ENCODE data around the gene PPIL6. TPM values are rescaled to one million over a fixed set of nuclear protein-coding genes. Genes with fewer than 3 reads are reported as not detected.

Gene PPIL6
- total RNA-seq, 2 donors from 2014 or later = 0.17 to 0.56 TPM

GRCh38 chr6:109460161-109460829, 19.9 kb upstream of the PPIL6 start:
- Mint-ChIP-seq H3K4me3 (no peak overlapping the region), H3K4me1 (ENCODE audit: low read depth) (peaks cover 66% of the 10 kb centered on the region), H3K9me3 (peaks cover 2% of the 10 kb centered on the region in 2 donors), H3K27me3 (ENCODE audit: low read depth) (no peaks in the 10 kb centered on the region), H3K27ac (no peak overlapping the region), H3K36me3 (ENCODE audit: insufficient read depth in 2 of 2) (peaks cover 13 to 22% of the 10 kb centered on the region in 2 donors)
- DNase-seq (no peak), ATAC-seq (replicated peaks in 1 of 2) (no peak)

GRCh38 chr6:109458774-109459531, 18.5 kb upstream of the PPIL6 start:
- H3K36me3 Mint-ChIP-seq (ENCODE audit: insufficient read depth in 2 of 2) = peaks cover 14 to 15% of the 10 kb centered on the region in 2 donors
- H3K27ac Mint-ChIP-seq = peak overlapping the region; percentile 14
- peak; percentile 65 for DNase-seq

GRCh38 chr6:109457562-109457996, 17.2 kb upstream of the PPIL6 start:
- H3K27me3 Mint-ChIP-seq (ENCODE audit: low read depth) = no peaks in the 10 kb centered on the region
- no peak overlapping the region for H3K4me3 Mint-ChIP-seq
- peaks cover 9 to 14% of the 10 kb centered on the region in 2 donors for H3K36me3 Mint-ChIP-seq (ENCODE audit: insufficient read depth in 2 of 2)
- H3K4me1 Mint-ChIP-seq (ENCODE audit: low read depth) = peaks cover 66% of the 10 kb centered on the region
- DNase-seq (no peak), ATAC-seq (replicated peaks in 1 of 2) (no peak)
- no peak overlapping the region for H3K27ac Mint-ChIP-seq
- H3K9me3 Mint-ChIP-seq = peaks cover 2% of the 10 kb centered on the region in 2 donors

More at GRCh38 chr6:109458774-109459531, 18.5 kb upstream of the PPIL6 start:
- Mint-ChIP-seq H3K9me3 (peaks cover 2% of the 10 kb centered on the region in 2 donors), H3K27me3 (ENCODE audit: low read depth) (no peaks in the 10 kb centered on the region), H3K4me1 (ENCODE audit: low read depth) (peaks cover 62% of the 10 kb centered on the region), H3K4me3 (peak overlapping the region; percentile 42 to 48)
- ATAC-seq (replicated peaks in 1 of 2) = peak; percentile 74 to 77

- no peak overlapping the region for H3K27ac Mint-ChIP-seq
Observed at GRCh38 chr6:109456710-109457561, 16.5 kb upstream of the PPIL6 start.

GRCh38 chr6:109456111-109456583, 15.7 kb upstream of the PPIL6 start:
- H3K27me3 Mint-ChIP-seq (ENCODE audit: low read depth) = no peaks in the 10 kb centered on the region
- no peak for DNase-seq

More at GRCh38 chr6:109456710-109457561, 16.5 kb upstream of the PPIL6 start:
- Mint-ChIP-seq H3K4me1 (ENCODE audit: low read depth) (peaks cover 60% of the 10 kb centered on the region), H3K36me3 (ENCODE audit: insufficient read depth in 2 of 2) (peaks cover 3 to 7% of the 10 kb centered on the region in 2 donors), H3K4me3 (peak overlapping the region; percentile 31 to 45), H3K27me3 (ENCODE audit: low read depth) (no peaks in the 10 kb centered on the region), H3K9me3 (peaks cover under 1 to 1% of the 10 kb centered on the region in 2 donors)
- ATAC-seq (replicated peaks in 1 of 2) (no peak), DNase-seq (no peak)

GRCh38 chr6:109455437-109456110, 15.1 kb upstream of the PPIL6 start, which contains the start of gene MICAL1:
TSS of gene MICAL1 (minus strand) at chr6:109455772. CDS start at chr6:109454196, 1,576 bp downstream.
- H3K27ac Mint-ChIP-seq = peak within 1 kb of the TSS; percentile 64
- DNase-seq = peak; percentile 76
- peak; percentile 59 to 62 for ATAC-seq (replicated peaks in 1 of 2)
- H3K4me1 Mint-ChIP-seq (ENCODE audit: low read depth) = peaks cover 61% of the 10 kb centered on the region
- peaks cover 3 to 7% of the 10 kb centered on the region in 2 donors for H3K36me3 Mint-ChIP-seq (ENCODE audit: insufficient read depth in 2 of 2)
- H3K4me3 Mint-ChIP-seq = peak within 1 kb of the TSS; percentile 86 to 99
- H3K27me3 Mint-ChIP-seq (ENCODE audit: low read depth) = no peaks in the 10 kb centered on the region
- no peaks in the 10 kb centered on the region for H3K9me3 Mint-ChIP-seq

More at GRCh38 chr6:109456111-109456583, 15.7 kb upstream of the PPIL6 start:
- H3K4me1 Mint-ChIP-seq (ENCODE audit: low read depth) = peaks cover 57% of the 10 kb centered on the region
- no peak for ATAC-seq (replicated peaks in 1 of 2)
- H3K4me3 Mint-ChIP-seq = peak overlapping the region; percentile 45 to 99
- no peak overlapping the region for H3K27ac Mint-ChIP-seq
- peaks cover 0 to 7% of the 10 kb centered on the region in 2 donors for H3K36me3 Mint-ChIP-seq (ENCODE audit: insufficient read depth in 2 of 2)
- no peaks in the 10 kb centered on the region for H3K9me3 Mint-ChIP-seq

- Mint-ChIP-seq H3K4me3 (peak overlapping the region; percentile 86 to 99), H3K27me3 (ENCODE audit: low read depth) (no peaks in the 10 kb centered on the region), H3K36me3 (ENCODE audit: insufficient read depth in 2 of 2) (peaks cover 3 to 7% of the 10 kb centered on the region in 2 donors), H3K9me3 (no peaks in the 10 kb centered on the region), H3K4me1 (ENCODE audit: low read depth) (peaks cover 65% of the 10 kb centered on the region), H3K27ac (peak overlapping the region; percentile 64)
- peak; percentile 55 to 57 for ATAC-seq (replicated peaks in 1 of 2)
- peak; percentile 72 to 77 for DNase-seq
Observed at GRCh38 chr6:109454496-109455436, 14.3 kb upstream of the PPIL6 start.

GRCh38 chr6:109453594-109454495, 13.4 kb upstream of the PPIL6 start:
- H3K9me3 Mint-ChIP-seq = no peaks in the 10 kb centered on the region
- H3K4me1 Mint-ChIP-seq (ENCODE audit: low read depth) = peaks cover 61% of the 10 kb centered on the region
- H3K27me3 Mint-ChIP-seq (ENCODE audit: low read depth) = no peaks in the 10 kb centered on the region
- H3K4me3 Mint-ChIP-seq = peak overlapping the region; percentile 86 to 99
- H3K27ac Mint-ChIP-seq = peak overlapping the region; percentile 64
- DNase-seq (no peak), ATAC-seq (replicated peaks in 1 of 2) (no peak)
- H3K36me3 Mint-ChIP-seq (ENCODE audit: insufficient read depth in 2 of 2) = peaks cover 3 to 7% of the 10 kb centered on the region in 2 donors

- peaks cover 60% of the 10 kb centered on the region for H3K4me1 Mint-ChIP-seq (ENCODE audit: low read depth)
- H3K36me3 Mint-ChIP-seq (ENCODE audit: insufficient read depth in 2 of 2) = peaks cover 3 to 7% of the 10 kb centered on the region in 2 donors
- H3K27ac Mint-ChIP-seq = no peak overlapping the region
- no peak for ATAC-seq (replicated peaks in 1 of 2)
- no peak overlapping the region for H3K4me3 Mint-ChIP-seq
- H3K9me3 Mint-ChIP-seq = no peaks in the 10 kb centered on the region
- no peak for DNase-seq
- no peaks in the 10 kb centered on the region for H3K27me3 Mint-ChIP-seq (ENCODE audit: low read depth)
Observed at GRCh38 chr6:109453156-109453555, 12.7 kb upstream of the PPIL6 start.

GRCh38 chr6:109452181-109452580, 11.8 kb upstream of the PPIL6 start:
- no peak overlapping the region for H3K27ac Mint-ChIP-seq
- DNase-seq (no peak), ATAC-seq (replicated peaks in 1 of 2) (no peak)
- H3K9me3 Mint-ChIP-seq = no peaks in the 10 kb centered on the region
- H3K4me3 Mint-ChIP-seq = no peak overlapping the region
- H3K36me3 Mint-ChIP-seq (ENCODE audit: insufficient read depth in 2 of 2) = peaks cover 3 to 7% of the 10 kb centered on the region in 2 donors
- H3K27me3 Mint-ChIP-seq (ENCODE audit: low read depth) = no peaks in the 10 kb centered on the region
- peaks cover 52% of the 10 kb centered on the region for H3K4me1 Mint-ChIP-seq (ENCODE audit: low read depth)
